Epidermal melanocyte (primary cell): ENCODE measurements around the gene STARD7.
A peak's percentile ranks its signal among the peaks of the same experiment; 100 is the strongest.
"Not testable (repeated sequence)": the region's sequence is repeated elsewhere in the genome, so short reads cannot be mapped to it uniquely, and the experiment has no call there.

ENCODE experiments used
- DNase-seq: peaks from one replicate; pipeline ENCODE4 v3.0.0; 2011; ENCODE audit warnings: low spot score; ENCODE audit not compliant: insufficient read length

STARD7 gene

GRCh38 chr2:96150007-96150640, 58.5 kb downstream of the STARD7 start:
- DNase-seq: no peak

GRCh38 chr2:96148410-96149217, 60.0 kb downstream of the STARD7 start:
- DNase-seq: no peak

- no peak for DNase-seq
These were observed 60.9 kb downstream of the STARD7 start for GRCh38 chr2:96147593-96148201.

- DNase-seq: no peak
These were observed 61.6 kb downstream of the STARD7 start for GRCh38 chr2:96146881-96147592.

GRCh38 chr2:96146153-96146880, 62.3 kb downstream of the STARD7 start:
- DNase-seq: no peak

- no peak for DNase-seq
These were observed 62.8 kb downstream of the STARD7 start for GRCh38 chr2:96145848-96146152.

- peak; percentile 59 for DNase-seq
These were observed 63.4 kb downstream of the STARD7 start, which contains the start of gene DUSP2 for GRCh38 chr2:96145036-96145847. Gene DUSP2, minus strand, starts transcription at chr2:96145440. Its CDS starts 86 bp downstream, at chr2:96145354.

GRCh38 chr2:96144481-96145035, 64.1 kb downstream of the STARD7 start:
- no peak for DNase-seq

GRCh38 chr2:96143848-96144480, 64.7 kb downstream of the STARD7 start:
- no peak for DNase-seq

GRCh38 chr2:96143231-96143847, 65.3 kb downstream of the STARD7 start:
- no peak for DNase-seq

GRCh38 chr2:96142217-96143113, 66.2 kb downstream of the STARD7 start:
- no peak for DNase-seq

GRCh38 chr2:96141624-96141967, 67.0 kb downstream of the STARD7 start:
- DNase-seq: not testable (repeated sequence)

GRCh38 chr2:96140941-96141623, 67.5 kb downstream of the STARD7 start:
- DNase-seq: no peak

GRCh38 chr2:96139181-96139758, 69.4 kb downstream of the STARD7 start:
- no peak for DNase-seq

- DNase-seq: no peak
These were observed 70.2 kb downstream of the STARD7 start, which contains the start of gene ASTL for GRCh38 chr2:96138179-96139145. Gene ASTL, minus strand, starts transcription at chr2:96138502. Its CDS starts 66 bp downstream, at chr2:96138436.
